ENCODE results near the gene PPP1R26. TPM values are rescaled to one million over a fixed set of nuclear protein-coding genes. Genes with fewer than 3 reads are reported as not detected.

Gene PPP1R26
- total RNA-seq, 8 experiments from 2014 or later, result 6.8 to 19.8 (median 17.1) TPM

DNA sequence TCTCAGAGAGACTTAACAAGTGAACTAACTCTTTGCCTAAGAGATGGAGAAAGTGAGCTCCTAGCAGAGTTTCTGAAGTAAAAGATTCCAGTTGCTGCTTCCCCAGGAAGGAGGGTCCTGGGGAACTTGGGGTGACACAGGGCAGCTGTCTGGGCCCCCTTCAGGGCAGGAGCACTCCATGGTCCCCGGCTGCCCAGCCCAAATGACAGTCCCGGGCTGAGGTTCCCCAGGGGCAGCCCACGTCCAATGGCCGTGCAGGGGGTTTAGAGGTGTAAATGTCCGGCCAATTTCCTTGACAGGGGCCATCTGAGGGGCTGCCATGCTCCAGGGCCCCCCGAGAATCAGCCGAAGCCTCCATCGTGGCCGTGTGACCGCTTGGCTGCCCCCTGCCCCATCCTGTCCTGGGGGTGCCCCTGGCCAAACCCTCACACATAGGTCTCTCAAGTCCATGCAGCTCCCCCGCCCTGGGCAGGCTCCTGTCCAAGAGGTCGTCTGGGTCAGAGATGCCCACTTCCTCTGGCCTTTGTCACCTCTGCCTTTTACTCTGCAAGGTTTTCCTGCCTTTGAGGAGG, 5.5 kb upstream of the PPP1R26 start:
- H3K4me3 ChIP-seq, result no peak overlapping the region
- 80 to 100% (median 92%) methylated on average over 1 to 9 of the region's 12 CpGs; no CpG with 5 or more reads in 7 of the 10 experiments for WGBS, 10 experiments
- no peak for ATAC-seq (replicated peaks in 6 of 8)
- in situ Hi-C loops (cut with MboI; ENCODE audit: low pct_unique_long_range_greater_than_20kb in 2 of 9, low sequenced_read_pairs in 9 of 9, unreplicated experiment in 9 of 9), result no loop called here
- peaks cover 19 to 20% of the 10 kb centered on the region in 2 donors for H3K4me1 ChIP-seq (replicated peaks in 1 of 2)
- no peak overlapping the region for H3K27ac ChIP-seq

DNA sequence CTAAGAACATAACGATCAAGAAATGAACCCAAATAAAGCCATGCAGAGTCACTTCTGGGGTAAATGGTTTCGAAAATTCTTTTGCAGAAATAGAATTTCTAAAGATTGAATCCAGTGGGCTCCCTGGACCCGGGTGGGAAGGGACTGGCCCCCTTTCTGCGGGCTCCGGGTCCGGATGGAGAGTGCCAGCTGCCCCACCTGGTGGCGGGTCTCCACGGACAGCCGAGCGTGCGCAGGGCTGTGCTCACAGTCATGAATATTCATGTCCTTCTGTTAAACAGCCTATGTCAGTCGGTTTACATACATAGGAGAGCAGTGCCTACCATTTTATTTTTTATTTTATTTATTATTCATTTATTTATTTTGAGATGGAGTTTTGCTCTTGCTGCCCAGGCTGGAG, 4.7 kb upstream of the PPP1R26 start:
- Histone ChIP-seq H3K4me1 (replicated peaks in 1 of 2) (peaks cover 17 to 20% of the 10 kb centered on the region in 2 donors), H3K4me3 (no peak overlapping the region), H3K27ac (no peak overlapping the region)
- 0 to 87% (median 28%) methylated on average over 1 to 9 of the region's 12 CpGs; no CpG with 5 or more reads in 1 of the 10 experiments for WGBS, 10 experiments
- in situ Hi-C loops (cut with MboI; ENCODE audit: low pct_unique_long_range_greater_than_20kb in 2 of 9, low sequenced_read_pairs in 9 of 9, unreplicated experiment in 9 of 9), result no loop called here
- peak; percentile 13 to 82 (median 66) for ATAC-seq (replicated peaks in 6 of 8)

DNA sequence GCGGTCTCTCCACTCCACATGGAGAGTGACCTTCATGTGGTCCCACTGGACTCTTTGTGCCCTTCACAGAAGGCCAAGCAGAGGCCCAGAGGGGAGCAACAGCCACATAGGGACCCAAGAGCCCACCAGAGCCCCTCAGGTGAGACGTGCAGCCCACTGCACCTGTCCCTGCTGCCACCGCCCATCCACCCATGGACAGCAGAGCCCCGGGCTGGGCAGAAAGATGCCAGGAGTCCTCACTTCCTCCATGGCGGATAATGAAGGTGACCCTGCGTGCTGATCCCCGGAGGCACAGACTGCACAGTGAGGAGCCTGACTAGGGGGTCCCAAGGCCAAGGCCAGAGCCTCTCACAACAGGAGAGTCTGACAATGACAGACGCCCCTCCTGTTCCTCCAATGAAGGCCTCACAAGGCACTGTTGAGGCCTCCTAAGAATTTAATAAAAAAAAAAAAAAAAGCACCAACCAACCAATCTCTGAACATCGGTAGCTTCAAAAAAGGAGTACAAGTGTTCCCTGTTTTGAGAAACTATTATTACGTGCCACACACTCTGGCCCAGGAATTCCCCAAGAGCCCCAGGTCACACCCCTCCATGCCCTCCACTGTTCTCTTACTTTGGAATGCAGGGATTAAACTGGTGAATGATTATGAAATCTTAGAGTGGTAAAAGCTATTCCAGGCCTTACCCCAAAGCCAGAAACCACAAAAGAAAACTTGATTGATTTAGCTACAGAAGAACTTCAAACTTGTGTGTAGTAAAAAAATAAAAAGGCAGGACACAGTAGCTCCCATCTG, 2.8 kb upstream of the PPP1R26 start:
- WGBS, 10 experiments, result 80 to 100% (median 93%) methylated on average over 1 to 7 of the region's 10 CpGs; no CpG with 5 or more reads in 6 of the 10 experiments
- no peak for ATAC-seq (replicated peaks in 6 of 8)
- in situ Hi-C loops (cut with MboI; ENCODE audit: low pct_unique_long_range_greater_than_20kb in 2 of 9, low sequenced_read_pairs in 9 of 9, unreplicated experiment in 9 of 9), result no loop called here
- no peak overlapping the region for H3K27ac ChIP-seq
- H3K4me1 ChIP-seq (replicated peaks in 1 of 2), result peaks cover 19 to 21% of the 10 kb centered on the region in 2 donors
- H3K4me3 ChIP-seq, result no peak overlapping the region

DNA sequence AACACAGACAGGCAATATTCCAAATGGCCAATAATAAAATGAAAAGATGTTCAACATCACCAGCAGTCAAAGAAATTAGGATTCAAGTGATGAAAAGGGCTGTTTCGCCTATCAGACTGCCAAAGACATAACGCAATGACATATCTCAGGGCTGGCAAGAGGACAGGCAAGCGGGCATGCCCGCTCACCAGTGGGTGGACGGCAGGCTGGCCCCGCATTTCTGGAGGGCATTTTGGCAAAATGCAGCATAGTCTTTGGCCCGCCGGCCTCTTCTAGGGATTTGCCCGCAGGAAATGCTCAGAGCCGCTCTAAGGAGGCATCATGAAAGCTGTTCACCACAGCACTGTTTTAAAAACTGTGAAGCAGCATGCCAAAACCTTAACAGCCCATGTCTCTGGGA, 1.4 kb upstream of the PPP1R26 start:
- in situ Hi-C loops (cut with MboI; ENCODE audit: low pct_unique_long_range_greater_than_20kb in 2 of 9, low sequenced_read_pairs in 9 of 9, unreplicated experiment in 9 of 9), result no loop called here
- H3K4me1 ChIP-seq (replicated peaks in 1 of 2), result peaks cover 12 to 14% of the 10 kb centered on the region in 2 donors
- WGBS, 10 experiments, result 16 to 98% (median 89%) methylated on average over 4 to 10 of the region's 10 CpGs; no CpG with 5 or more reads in 3 of the 10 experiments
- peak overlapping the region in 1 of 5 donors; percentile 87 for H3K4me3 ChIP-seq
- no peak overlapping the region for H3K27ac ChIP-seq
- ATAC-seq (replicated peaks in 6 of 8), result no peak

DNA sequence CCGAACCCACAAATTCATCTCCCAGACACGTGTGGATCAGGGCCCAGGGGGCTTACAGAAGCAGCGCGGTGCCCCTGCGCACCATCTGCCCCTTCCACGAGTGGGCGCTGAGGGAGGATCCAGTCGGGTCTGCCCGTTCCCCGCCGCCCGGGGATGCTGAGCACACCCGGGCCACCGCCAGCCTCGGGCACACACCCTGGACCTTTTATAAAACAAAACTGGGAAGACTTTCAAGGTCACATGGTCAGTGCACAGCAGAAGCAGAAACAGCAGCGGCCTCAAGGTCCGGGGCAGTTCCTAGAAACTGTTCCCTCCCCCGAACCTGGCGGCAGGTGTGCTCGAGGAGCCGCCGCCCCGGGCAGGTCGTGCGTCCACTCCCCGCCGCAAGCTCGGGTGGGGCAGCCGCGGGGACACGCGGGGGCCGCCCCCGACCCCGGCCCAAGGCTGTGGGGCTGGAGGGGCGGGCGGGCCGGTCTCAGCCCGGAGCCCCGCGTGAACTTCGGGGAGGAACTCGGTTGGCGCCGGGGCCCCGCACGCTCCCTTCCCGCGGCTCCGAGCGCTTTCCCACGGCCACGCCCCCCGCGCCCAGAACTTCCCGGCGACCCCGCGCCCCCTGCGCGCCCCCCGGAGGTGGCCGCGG, 633 bp upstream of the PPP1R26 start:
- H3K27ac ChIP-seq, result peak overlapping the region in 1 of 2 donors; percentile 77
- H3K4me1 ChIP-seq (replicated peaks in 1 of 2), result peaks cover 12 to 14% of the 10 kb centered on the region in 2 donors
- in situ Hi-C loops (cut with MboI; ENCODE audit: low pct_unique_long_range_greater_than_20kb in 2 of 9, low sequenced_read_pairs in 9 of 9, unreplicated experiment in 9 of 9), result no loop called here
- peak overlapping the region; percentile 57 to 87 (median 73) for H3K4me3 ChIP-seq
- 0 to 40% (median 7%) methylated on average over 1 to 6 of the region's 64 CpGs; no CpG with 5 or more reads in 3 of the 10 experiments for WGBS, 10 experiments
- peak; percentile 29 to 63 (median 39) for ATAC-seq (replicated peaks in 6 of 8)

DNA sequence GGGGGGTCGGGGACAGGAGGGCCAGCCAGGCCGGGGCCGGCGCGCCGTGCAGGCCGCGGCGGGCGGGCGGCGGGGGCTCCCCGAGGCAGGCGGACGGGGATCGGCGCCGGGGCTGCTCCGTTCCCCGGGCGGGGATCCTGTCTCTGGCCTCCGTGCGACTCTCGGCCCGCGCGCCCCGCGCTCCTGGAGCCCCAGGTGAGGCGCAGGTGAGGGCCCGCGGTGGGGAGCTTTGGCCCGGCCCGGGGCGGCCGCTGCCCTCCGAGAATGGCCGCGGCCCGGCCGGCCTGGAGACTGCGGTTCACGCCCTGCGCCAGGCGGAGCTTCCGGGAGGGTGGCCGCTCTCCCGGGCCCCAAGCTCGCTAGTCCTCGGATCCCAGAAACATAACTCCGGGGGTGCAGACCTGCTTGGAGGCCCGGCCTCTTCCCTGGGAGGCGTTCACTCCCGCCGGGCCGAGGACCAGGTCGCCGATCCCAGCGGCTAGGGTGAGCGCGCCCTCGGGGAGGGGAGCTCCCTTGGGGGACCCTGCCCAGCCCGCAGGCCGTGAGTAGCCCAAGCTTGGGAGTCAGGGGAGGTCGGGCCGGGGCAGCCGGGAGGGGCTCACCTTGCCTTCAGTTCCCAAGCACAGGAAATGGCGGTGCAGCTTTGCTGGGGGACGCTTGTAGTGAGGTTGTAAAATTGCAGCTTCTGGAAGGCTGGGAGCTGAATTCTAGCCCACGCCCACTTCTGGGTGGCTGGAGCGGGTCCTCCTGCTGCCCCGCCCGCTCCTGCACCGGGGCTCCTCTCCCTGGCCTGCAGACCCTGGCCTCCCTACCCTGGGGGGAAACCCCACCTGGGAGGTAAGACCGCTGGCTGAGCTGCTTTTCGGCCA, 723 bp downstream of the PPP1R26 start:
- peak overlapping the region; percentile 57 to 87 (median 73) for H3K4me3 ChIP-seq
- H3K27ac ChIP-seq, result peak overlapping the region in 1 of 2 donors; percentile 77
- ATAC-seq (replicated peaks in 6 of 8), result peak; percentile 41 to 78 (median 52)
- 0% methylated on average over 1 to 10 of the region's 76 CpGs; no CpG with 5 or more reads in 5 of the 10 experiments for WGBS, 10 experiments
- in situ Hi-C loops (cut with MboI; ENCODE audit: low pct_unique_long_range_greater_than_20kb in 2 of 9, low sequenced_read_pairs in 9 of 9, unreplicated experiment in 9 of 9), result no loop called here
- H3K4me1 ChIP-seq (replicated peaks in 1 of 2), result peaks cover 6 to 8% of the 10 kb centered on the region in 2 donors

DNA sequence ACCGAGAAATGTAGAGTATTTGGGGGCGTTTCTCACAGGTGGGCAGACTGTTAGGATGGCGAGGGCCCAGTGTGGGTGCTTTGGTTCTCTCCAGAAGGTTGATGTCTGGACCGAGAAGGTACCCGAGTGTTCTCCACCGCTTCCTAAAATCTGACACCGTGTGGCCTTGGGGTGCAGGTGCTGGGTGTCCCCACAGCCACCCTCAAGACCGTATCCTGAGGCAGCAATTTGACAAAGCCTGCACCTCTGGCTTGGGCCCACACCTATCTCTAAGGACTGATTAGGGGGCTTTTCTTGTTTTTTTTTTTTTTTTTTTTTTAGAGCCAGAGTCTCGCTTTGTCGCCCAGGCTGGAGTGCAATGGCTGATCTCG, 1.3 kb downstream of the PPP1R26 start:
- WGBS, 10 experiments, result 5 to 50% (median 13%) methylated on average over 3 to 6 of the region's 11 CpGs; no CpG with 5 or more reads in 6 of the 10 experiments
- in situ Hi-C loops (cut with MboI; ENCODE audit: low pct_unique_long_range_greater_than_20kb in 2 of 9, low sequenced_read_pairs in 9 of 9, unreplicated experiment in 9 of 9), result no loop called here
- Histone ChIP-seq H3K4me1 (replicated peaks in 1 of 2) (peaks cover 6 to 8% of the 10 kb centered on the region in 2 donors), H3K27ac (peak overlapping the region in 1 of 2 donors; percentile 77), H3K4me3 (peak overlapping the region; percentile 57 to 87 (median 73))
- ATAC-seq (replicated peaks in 6 of 8), result peak in 2 of 8 experiments; percentile 1 to 6

DNA sequence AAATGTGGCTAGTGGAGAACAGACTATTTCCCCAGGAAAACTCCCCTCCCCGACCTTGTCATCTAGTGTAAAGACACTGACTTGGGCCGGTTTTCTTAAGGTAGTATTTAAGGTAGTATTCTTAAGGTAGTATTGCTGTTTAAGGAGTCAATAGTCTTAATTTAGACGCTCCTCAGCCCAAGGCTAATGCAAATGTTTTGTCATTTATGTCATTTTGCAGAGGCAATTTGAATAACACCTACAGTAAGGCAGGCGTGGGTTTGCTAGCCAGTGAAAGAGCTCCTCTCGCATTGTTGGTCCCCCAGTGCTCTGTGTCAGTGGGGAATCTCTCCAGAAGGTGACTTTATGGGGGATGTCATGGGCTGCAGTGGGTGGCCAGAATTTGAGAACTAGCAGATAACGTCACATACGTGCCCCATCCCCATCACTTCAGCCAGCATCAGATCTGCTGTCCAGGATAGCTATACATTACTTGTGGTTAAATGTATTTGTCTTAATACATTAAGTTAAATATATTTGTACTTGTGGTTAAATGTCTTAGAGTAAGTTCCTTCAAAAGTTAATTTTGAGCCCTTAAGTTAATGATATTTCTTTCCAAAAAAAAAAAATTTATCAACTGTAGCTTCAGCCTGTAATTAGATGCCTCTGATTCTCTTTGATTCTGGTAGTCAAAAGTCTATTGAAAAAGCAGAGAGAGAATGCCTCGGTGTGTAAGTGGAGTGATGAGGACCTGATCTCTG, 2.6 kb downstream of the PPP1R26 start:
- H3K4me1 ChIP-seq (replicated peaks in 1 of 2), result peaks cover 6 to 8% of the 10 kb centered on the region in 2 donors
- no peak overlapping the region for H3K27ac ChIP-seq
- H3K4me3 ChIP-seq, result no peak overlapping the region
- in situ Hi-C loops (cut with MboI; ENCODE audit: low pct_unique_long_range_greater_than_20kb in 2 of 9, low sequenced_read_pairs in 9 of 9, unreplicated experiment in 9 of 9), result no loop called here
- no peak for ATAC-seq (replicated peaks in 6 of 8)
- 69 to 100% (median 80%) methylated on average over 1 to 7 of the region's 8 CpGs; no CpG with 5 or more reads in 1 of the 10 experiments for WGBS, 10 experiments

DNA sequence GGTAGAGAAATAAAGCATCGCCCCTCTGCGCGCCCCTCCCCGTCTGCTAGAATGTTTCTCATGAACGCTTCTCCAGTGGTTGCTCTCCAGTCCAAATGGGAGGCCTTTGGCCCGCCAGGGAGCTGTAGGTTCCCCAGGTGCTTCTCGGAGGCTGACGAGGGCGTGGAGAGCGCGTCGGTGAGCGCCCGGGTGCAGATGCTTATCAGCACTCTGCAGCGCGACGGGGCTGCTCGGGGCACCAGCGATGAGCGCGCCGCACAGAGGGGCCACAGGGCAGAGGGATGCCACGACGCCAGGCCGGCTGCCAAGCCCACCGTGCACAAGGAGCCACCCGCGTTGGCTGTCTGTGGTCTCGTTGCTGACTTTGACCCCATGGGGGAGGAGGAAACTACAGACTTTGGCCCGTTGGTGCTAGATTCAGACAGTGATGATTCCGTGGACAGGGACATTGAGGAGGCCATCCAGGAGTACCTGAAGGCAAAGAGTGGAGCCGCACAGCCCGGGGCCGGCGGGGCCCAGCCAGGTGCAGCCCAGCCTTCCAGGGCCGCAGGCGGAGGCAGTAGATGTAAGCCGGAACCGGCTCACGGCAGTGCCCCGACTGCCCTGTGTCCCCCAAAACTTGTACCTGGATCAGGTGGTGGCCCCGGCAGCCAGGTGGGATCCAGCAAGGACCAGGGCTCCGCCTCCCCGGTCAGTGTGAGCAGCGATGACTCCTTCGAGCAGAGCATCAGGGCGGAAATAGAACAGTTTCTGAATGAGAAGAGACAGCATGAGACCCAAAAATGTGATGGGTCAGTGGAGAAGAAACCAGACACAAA, 5.1 kb downstream of the PPP1R26 start:
- Histone ChIP-seq H3K4me1 (replicated peaks in 1 of 2) (peaks cover 6 to 8% of the 10 kb centered on the region in 2 donors), H3K27ac (no peak overlapping the region), H3K4me3 (no peak overlapping the region)
- 82 to 100% (median 100%) methylated on average over 2 to 30 of the region's 47 CpGs; no CpG with 5 or more reads in 3 of the 10 experiments for WGBS, 10 experiments
- in situ Hi-C loops (cut with MboI; ENCODE audit: low pct_unique_long_range_greater_than_20kb in 2 of 9, low sequenced_read_pairs in 9 of 9, unreplicated experiment in 9 of 9), result no loop called here
- no peak for ATAC-seq (replicated peaks in 6 of 8)

DNA sequence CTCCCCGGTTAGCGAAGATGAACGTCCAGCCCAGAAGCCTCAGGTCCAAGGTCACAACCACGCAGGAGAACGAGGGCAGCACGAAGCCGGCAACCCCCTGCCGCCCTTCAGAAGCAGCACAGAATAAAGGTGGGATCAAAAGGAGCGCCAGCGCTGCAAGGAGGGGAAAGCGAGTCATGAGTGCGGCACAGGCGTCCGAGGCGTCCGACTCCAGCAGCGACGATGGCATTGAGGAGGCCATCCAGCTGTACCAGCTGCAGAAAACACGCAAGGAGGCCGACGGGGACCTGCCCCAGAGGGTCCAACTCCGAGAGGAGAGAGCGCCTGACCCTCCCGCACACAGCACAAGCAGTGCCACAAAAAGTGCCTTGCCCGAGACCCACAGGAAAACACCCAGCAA, 5.8 kb downstream of the PPP1R26 start:
- no peak overlapping the region for H3K4me3 ChIP-seq
- 86 to 99% (median 93%) methylated on average over 2 to 16 of the region's 25 CpGs; no CpG with 5 or more reads in 6 of the 10 experiments for WGBS, 10 experiments
- no peak for ATAC-seq (replicated peaks in 6 of 8)
- H3K4me1 ChIP-seq (replicated peaks in 1 of 2), result peaks cover 6 to 8% of the 10 kb centered on the region in 2 donors
- in situ Hi-C loops (cut with MboI; ENCODE audit: low pct_unique_long_range_greater_than_20kb in 2 of 9, low sequenced_read_pairs in 9 of 9, unreplicated experiment in 9 of 9), result no loop called here
- no peak overlapping the region for H3K27ac ChIP-seq

DNA sequence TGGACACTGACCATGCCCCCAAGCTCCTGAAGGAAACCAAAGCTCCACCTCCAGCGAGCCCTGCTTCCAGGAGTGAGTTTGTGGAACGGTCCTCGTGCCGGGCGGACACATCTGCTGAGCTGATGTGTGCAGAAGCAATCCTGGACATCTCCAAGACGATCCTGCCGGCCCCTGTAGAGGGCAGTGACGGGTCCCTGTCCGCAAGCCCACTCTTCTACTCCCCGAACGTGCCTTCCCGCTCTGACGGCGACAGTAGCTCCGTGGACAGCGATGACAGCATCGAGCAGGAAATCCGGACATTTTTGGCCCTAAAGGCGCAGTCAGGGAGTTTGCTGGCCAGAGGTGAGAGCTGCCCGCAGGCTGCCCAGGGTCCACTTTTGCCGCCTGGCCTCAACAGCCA, 6.2 kb downstream of the PPP1R26 start:
- 77 to 100% (median 90%) methylated on average over 1 to 6 of the region's 21 CpGs; no CpG with 5 or more reads in 6 of the 10 experiments for WGBS, 10 experiments
- no peak for ATAC-seq (replicated peaks in 6 of 8)
- in situ Hi-C loops (cut with MboI; ENCODE audit: low pct_unique_long_range_greater_than_20kb in 2 of 9, low sequenced_read_pairs in 9 of 9, unreplicated experiment in 9 of 9), result no loop called here
- peaks cover 6 to 8% of the 10 kb centered on the region in 2 donors for H3K4me1 ChIP-seq (replicated peaks in 1 of 2)
- no peak overlapping the region for H3K4me3 ChIP-seq
- no peak overlapping the region for H3K27ac ChIP-seq

All from motor neuron (in vitro differentiated cells).